Astrocyte of the hippocampus (primary cell): ENCODE data around the gene MAD2L2.

Source experiments
- DNase-seq: peaks from one replicate; pipeline ENCODE4 v3.0.0; 2011; ENCODE audit warnings: low read depth, low spot score

MAD2L2 gene

DNA sequence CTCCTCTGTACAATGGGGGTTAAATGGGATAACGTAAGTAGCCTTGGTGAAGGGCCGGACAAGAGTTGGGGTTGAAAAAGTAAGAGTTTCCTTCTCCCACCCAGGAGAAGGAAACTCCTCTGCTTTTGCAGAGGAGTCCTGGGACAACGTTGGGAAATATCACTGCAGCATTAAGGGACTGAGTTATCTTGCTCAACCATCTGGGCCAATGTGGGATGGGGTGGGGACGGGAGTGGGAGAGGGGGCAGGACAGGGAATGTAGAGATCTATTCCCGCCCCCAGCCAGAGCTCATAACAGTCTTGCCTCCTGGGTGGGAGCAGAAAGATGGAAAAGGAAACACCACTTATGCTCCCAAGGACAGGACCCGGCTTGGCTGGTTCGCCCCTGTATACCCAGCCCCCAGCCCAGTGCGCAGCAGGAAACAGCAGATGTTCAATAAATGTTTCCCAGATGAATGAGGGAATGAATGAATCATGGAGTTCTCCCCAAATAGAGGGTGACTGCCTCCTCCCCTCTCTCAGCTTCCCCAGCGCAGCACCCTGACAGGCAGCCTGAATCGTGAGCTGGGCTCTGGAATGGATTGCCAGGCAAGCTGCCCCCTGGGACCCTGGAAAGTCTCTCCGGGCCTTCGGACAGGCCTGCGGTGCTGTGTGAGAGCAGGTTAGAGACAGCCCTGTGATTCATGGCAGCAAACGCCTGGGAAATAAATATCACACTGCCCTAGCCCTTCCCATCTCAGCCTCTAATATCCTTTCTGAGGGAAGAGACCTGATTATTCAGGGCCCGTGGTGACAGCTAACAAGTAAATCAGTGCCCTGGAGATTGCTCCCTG lies 51.5 kb downstream of the MAD2L2 start:
- DNase-seq, result no peak

DNA sequence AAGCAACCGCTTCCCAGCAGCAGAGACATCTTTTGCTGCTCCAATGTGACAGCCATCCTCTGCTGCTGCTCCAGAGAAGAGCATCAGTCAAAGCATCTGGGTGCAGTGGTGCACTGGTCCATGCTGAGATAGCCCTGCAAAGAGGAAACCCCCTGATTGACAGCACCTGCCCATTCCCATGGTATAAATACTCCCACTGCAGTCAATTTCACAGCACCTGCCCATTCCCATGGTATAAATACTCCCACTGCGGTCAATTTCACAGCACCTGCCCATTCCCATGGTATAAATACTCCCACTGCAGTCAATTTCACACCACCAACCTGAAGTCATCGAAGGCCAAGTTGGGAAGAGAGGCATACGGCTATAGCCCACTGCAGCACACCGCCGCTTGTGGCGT lies 52.2 kb downstream of the MAD2L2 start:
- DNase-seq, result no peak

DNA sequence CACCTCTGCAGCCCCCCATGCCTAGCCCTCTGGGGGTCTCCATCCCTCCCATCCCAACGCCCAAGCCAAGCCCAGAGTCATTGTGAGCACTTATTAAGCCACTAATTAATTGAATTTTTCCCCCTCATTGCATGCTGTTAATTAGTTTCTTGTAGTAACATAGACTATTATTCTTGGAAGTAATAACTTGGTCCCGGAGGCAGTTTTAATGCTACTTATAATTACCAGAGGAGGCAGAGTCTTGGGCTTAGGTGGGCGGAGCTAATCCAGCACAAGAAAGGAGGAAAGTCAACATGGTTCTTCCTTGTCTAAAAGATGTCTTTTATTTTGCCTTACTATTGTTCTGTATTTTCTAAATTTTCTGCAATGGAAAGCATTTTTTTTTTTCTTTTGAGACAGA lies 54.4 kb downstream of the MAD2L2 start:
- no peak for DNase-seq
